ENCODE results near the gene GLRX3. TPM values are rescaled to one million over a fixed set of nuclear protein-coding genes. Genes with fewer than 3 reads are reported as not detected.

GLRX3 gene
- total RNA-seq, 3 donors from 2014 or later: 36.1 to 63.4 (median 43.5) TPM

GRCh38 chr10:130193493-130194193 lies 57.5 kb downstream of the GLRX3 start:
- no peaks in the 10 kb centered on the region for H3K36me3 ChIP-seq
- intact Hi-C loops (cut with DNase I; ENCODE audit: low total_unique reads): no loop called here
- TF ChIP-seq, protein P1, sequence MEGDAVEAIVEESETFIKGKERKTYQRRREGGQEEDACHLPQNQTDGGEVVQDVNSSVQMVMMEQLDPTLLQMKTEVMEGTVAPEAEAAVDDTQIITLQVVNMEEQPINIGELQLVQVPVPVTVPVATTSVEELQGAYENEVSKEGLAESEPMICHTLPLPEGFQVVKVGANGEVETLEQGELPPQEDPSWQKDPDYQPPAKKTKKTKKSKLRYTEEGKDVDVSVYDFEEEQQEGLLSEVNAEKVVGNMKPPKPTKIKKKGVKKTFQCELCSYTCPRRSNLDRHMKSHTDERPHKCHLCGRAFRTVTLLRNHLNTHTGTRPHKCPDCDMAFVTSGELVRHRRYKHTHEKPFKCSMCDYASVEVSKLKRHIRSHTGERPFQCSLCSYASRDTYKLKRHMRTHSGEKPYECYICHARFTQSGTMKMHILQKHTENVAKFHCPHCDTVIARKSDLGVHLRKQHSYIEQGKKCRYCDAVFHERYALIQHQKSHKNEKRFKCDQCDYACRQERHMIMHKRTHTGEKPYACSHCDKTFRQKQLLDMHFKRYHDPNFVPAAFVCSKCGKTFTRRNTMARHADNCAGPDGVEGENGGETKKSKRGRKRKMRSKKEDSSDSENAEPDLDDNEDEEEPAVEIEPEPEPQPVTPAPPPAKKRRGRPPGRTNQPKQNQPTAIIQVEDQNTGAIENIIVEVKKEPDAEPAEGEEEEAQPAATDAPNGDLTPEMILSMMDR (IDR thresholded peaks at IDR 0.05): no peak
- TF ChIP-seq POLR2A (IDR thresholded peaks at IDR 0.05) (no peak), POLR2AphosphoS5 (IDR thresholded peaks at IDR 0.05) (no peak)
- no peaks in the 10 kb centered on the region for H3K9me3 ChIP-seq
- no peak overlapping the region for H3K27ac ChIP-seq
- no peak overlapping the region for H3K4me3 ChIP-seq
- DNase-seq (ENCODE audit: low spot score in 2 of 2): no peak
- no peaks in the 10 kb centered on the region for H3K27me3 ChIP-seq
- H3K4me1 ChIP-seq: no peaks in the 10 kb centered on the region

DNA sequence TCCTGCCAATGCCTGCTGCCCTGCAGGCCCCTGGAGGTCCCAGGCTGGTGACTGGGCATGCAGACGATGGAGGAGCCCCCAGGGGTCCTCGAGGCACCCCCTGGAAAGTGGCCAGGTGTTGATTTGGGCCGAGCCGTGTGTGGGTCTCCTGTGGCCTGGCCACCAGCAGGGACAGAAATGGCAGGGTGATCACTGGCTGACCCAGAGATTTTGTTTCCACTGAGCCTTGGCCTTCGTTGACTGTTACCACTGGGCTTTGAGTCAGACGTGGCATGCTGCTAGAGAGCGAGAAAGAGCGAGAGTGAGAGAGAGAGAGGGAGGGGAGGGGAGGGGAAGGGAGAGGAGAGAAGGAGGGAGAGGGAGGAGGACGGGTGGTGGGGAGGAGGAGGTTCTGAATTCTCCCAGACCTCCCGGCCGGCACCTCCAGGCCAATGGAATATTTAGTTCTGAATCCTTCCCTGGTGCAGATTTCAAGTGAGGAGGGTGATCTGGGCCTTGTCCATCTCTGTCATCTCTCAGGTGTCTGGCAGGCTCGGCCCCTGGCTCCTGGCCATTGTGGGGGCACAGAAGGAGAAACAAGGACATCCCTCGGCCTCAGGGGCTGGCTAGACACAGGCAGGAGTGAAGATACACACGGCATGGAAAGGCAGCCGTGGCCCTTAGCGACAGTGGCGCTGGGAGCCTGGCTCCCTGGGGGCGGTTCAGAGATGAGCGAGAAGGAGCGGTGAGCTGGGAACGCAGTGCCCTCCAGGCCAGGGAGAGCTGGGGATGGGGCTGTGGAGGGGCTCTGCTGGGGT lies 58.2 kb downstream of the GLRX3 start:
- Histone ChIP-seq H3K27ac (no peak overlapping the region), H3K4me1 (no peaks in the 10 kb centered on the region), H3K4me3 (no peak overlapping the region), H3K27me3 (no peaks in the 10 kb centered on the region), H3K36me3 (no peaks in the 10 kb centered on the region), H3K9me3 (no peaks in the 10 kb centered on the region)
- no peak for DNase-seq (ENCODE audit: low spot score in 2 of 2)
- no peak for TF ChIP-seq POLR2A (IDR thresholded peaks at IDR 0.05)
- TF ChIP-seq POLR2AphosphoS5 (IDR thresholded peaks at IDR 0.05): no peak
- TF ChIP-seq, protein P1 (IDR thresholded peaks at IDR 0.05): no peak
- intact Hi-C loops (cut with DNase I; ENCODE audit: low total_unique reads): no loop called here

GRCh38 chr10:130194991-130195645 lies 58.9 kb downstream of the GLRX3 start:
- Histone ChIP-seq H3K36me3 (no peaks in the 10 kb centered on the region), H3K4me3 (no peak overlapping the region), H3K27ac (no peak overlapping the region), H3K27me3 (peaks cover 0 to 7% of the 10 kb centered on the region in 2 donors), H3K9me3 (no peaks in the 10 kb centered on the region), H3K4me1 (no peaks in the 10 kb centered on the region)
- DNase-seq (ENCODE audit: low spot score in 2 of 2): no peak
- TF ChIP-seq POLR2AphosphoS5 (IDR thresholded peaks at IDR 0.05) (no peak), POLR2A (IDR thresholded peaks at IDR 0.05) (no peak)
- TF ChIP-seq, protein P1 (IDR thresholded peaks at IDR 0.05): no peak
- intact Hi-C loops (cut with DNase I; ENCODE audit: low total_unique reads): no loop called here

- no peaks in the 10 kb centered on the region for H3K9me3 ChIP-seq
- no peak overlapping the region for H3K27ac ChIP-seq
- DNase-seq (ENCODE audit: low spot score in 2 of 2): no peak
- H3K4me3 ChIP-seq: no peak overlapping the region
- H3K27me3 ChIP-seq: peaks cover 0 to 14% of the 10 kb centered on the region in 2 donors
- TF ChIP-seq POLR2AphosphoS5 (IDR thresholded peaks at IDR 0.05) (no peak), POLR2A (IDR thresholded peaks at IDR 0.05) (no peak)
- TF ChIP-seq, protein P1 (IDR thresholded peaks at IDR 0.05): no peak
- no peaks in the 10 kb centered on the region for H3K4me1 ChIP-seq
- no peaks in the 10 kb centered on the region for H3K36me3 ChIP-seq
- intact Hi-C loops (cut with DNase I; ENCODE audit: low total_unique reads): no loop called here
Measured at GRCh38 chr10:130195746-130196294, 59.6 kb downstream of the GLRX3 start.
